HG02973 (cell line): ENCODE measurements around the gene TSG101.

Experiments used
- ATAC-seq: cut with Tn5 transposase; IDR thresholded peaks from one replicate; pipeline ENCODE4 v1.9.1; 2021; ENCODE audit warnings: moderate library complexity; ENCODE audit not compliant: unreplicated experiment

The TSG101 gene

GRCh38 chr11:18493310-18493709 is 33.4 kb downstream of the TSG101 start:
- no peak for ATAC-seq

DNA sequence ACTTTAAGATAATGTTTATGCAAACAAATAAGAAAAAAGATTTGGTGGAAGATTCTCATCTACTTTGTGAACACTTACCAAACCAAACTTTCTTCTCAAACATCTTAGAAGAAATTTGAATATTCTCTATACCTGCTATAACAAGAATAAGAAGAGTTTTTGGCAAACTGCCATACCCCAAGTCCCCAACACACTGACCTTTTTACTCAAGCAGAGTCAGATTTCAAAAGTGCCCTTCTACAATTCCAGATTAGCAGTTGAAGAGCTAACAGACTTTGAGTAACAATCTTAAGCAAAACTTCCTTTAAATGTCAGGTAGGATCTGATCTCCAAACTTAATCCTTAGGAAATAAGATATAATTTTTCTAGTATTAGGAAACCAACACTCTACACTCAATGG is 33.9 kb downstream of the TSG101 start:
- ATAC-seq, result no peak

- ATAC-seq, result no peak
Observed at GRCh38 chr11:18491924-18492323, 34.8 kb downstream of the TSG101 start.

GRCh38 chr11:18490736-18491485 is 35.8 kb downstream of the TSG101 start:
- no peak for ATAC-seq

DNA sequence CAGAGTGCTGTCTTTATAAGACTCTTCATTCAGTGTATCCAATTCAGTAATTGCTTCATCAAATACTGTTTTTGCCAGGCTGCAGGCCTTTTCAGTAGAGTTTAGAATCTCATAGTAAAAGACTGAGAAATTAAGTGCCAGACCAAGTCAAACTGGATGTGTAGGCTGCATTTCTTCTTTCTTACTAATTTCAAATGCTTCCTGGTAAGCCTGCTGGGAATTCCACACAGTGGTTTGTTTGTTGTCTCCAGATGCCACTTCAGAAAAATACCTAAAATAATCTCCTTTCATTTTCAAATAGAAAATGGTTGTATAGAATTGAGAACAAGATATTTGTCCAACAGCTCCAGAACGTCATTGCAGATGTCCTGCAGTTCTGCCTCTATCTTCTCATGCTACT is 36.4 kb downstream of the TSG101 start:
- ATAC-seq, result no peak

GRCh38 chr11:18485913-18486528 is 40.7 kb downstream of the TSG101 start:
- no peak for ATAC-seq

DNA sequence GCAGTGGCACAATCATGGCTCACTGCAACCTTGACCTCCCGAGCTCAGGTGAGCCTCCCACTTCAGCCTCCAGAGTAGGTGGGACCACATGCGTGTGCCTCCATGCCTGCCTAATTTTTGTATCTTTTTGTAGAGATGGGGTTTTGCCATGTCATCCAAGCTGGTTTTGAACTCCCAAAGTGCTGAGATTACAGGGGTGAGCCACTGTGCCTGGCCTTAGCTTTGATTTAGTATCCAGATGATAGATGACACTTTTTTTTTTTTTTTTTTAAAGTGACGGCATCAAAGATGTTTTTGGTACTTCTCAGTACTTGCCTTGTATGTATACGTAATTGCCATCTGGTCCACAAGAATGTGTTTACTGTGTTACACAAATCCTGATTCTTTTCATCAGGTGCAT is 47.7 kb downstream of the TSG101 start:
- no peak for ATAC-seq

DNA sequence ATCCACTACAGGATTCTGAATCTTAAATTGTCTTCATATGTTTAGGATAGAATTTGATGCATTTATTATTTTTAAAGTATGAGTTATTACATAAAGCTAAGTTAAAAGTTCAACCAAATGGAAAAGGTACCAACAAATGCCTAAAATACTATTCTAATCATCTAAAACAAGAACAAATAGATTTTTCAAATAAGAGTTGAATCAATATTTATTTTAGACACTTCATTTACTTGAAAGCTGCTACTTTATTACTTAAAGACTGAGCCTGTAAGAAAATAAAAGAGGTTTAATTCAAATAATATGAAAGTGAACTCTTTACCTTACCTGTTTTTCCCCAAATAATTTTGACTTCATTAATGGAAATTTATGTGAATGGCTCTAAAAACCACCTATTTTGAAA is 54.2 kb downstream of the TSG101 start:
- no peak for ATAC-seq

GRCh38 chr11:18471995-18472394 is 54.7 kb downstream of the TSG101 start:
- ATAC-seq, result no peak

GRCh38 chr11:18468961-18469360 is 57.8 kb downstream of the TSG101 start:
- ATAC-seq, result no peak

- ATAC-seq, result no peak
Observed at GRCh38 chr11:18468059-18468458, 58.7 kb downstream of the TSG101 start.

DNA sequence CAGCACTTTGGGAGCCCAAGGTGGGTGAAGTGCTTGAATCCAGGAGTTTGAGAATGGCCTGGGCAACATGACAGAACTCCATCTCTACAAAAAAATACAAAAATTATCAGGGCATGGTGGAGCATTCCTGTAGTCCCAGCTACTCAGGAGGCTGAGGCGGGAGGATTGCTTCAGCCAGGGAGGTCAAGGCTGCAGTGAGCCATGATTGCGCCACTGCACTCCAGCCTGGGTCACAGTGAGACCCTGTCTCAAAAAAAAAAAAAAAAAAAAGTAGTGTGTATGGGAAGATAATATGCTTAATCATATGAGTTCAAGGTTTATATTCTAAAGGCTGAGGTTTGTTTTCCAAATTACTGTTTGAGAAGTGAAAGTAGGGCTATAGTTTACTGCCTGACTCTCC is 60.3 kb downstream of the TSG101 start:
- no peak for ATAC-seq

- ATAC-seq, result no peak
Observed at GRCh38 chr11:18463439-18463838, 63.3 kb downstream of the TSG101 start.

GRCh38 chr11:18461909-18462308 is 64.8 kb downstream of the TSG101 start:
- ATAC-seq, result no peak

DNA sequence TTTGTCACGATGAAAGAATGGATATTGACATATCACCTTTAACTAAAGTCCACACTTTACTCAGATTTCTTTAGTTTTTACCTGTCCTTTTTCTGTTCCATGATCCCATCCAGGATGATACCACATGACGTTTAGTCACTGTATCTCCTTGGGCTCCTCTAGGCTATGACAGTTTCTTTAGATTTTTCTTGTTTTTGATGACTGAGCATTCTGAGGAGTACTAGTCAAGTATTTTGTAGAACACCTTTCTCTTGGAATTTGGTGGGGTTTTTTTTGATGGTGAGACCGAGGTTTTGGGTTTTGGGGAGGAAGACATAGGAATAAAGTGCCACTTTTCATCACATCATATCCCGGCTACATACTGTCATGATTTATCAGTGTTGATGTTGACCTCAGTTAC is 67.1 kb downstream of the TSG101 start:
- no peak for ATAC-seq

GRCh38 chr11:18457450-18457849 is 69.3 kb downstream of the TSG101 start:
- ATAC-seq, result no peak

DNA sequence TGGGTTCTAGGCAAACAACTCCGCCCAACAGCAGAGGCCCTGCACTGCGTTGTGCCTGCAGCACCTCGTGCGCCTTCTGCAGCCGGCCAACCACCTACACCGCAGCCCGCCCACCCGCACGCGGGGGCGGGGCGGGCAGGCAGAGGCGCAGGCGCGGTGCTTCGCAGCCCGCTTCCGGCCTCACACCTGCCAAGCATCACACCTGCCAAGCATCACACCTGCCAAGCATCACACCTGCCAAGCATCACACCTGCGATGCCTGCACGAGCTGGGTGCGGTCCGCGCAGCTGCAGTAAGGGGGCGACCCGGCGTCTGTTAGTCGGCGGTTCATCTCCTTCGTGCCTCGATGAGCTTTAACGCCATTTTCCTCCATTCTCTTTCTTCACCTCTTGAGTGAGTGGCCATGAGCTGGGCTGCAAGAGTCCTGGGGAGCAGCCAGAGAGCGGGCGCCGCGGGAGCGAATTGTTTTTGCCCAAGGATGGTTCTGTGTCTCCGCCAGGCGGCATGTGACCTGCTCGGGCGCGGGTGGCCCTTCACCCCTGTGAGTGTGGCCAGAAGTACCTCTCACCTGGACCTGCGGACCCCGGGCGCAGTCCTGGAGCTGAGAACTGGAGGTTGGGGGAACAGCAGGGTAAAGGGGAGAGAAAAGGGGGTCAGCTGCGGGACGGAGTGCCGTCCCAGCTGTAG is 70.9 kb downstream of the TSG101 start, which contains the start of gene LDHAL6A:
LDHAL6A (plus strand) TSS at position 171 of the 687 bp plus-strand sequence. CDS start 825 bp downstream, outside the sequence.
- ATAC-seq, result no peak

- no peak for ATAC-seq
Observed at GRCh38 chr11:18452927-18453326, 73.8 kb downstream of the TSG101 start.

- ATAC-seq, result no peak
Observed at GRCh38 chr11:18449251-18449650, 77.5 kb downstream of the TSG101 start.

DNA sequence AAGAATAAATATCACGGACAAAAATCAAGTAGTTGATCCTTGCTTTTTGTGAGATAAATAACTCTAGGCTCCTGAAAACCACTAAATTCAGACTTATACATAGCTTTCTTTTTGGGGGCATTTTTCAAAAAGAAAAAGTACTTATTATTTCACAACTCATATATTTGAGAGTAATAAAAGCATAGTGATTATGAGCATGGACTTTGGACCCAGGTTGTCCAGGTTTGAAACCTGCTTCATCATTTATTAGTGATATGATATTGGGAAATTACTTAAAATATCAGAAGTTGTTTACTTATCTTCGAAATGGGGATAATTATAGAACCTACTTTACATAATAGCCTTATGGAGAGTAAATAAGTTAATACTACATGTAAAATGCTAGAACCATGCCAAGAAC is 88.1 kb downstream of the TSG101 start:
- no peak for ATAC-seq
